Measurements from ENCODE around the gene PTPRK. TPM values are rescaled to one million over a fixed set of nuclear protein-coding genes. Genes with fewer than 3 reads are reported as not detected.
"Not testable (repeated sequence)": the region's sequence is repeated elsewhere in the genome, so short reads cannot be mapped to it uniquely, and the experiment has no call there.

Gene PTPRK
- total RNA-seq, 4 donors from 2014 or later = 88.0 to 187 (median 136) TPM

GRCh38 chr6:127990074-127990473 lies 530.3 kb downstream of the PTPRK start:
- no peak overlapping the region for H3K4me3 ChIP-seq
- no peak for DNase-seq
- no peaks in the 10 kb centered on the region for H3K27me3 ChIP-seq
- no peak for TF ChIP-seq CTCF (IDR thresholded peaks at IDR 0.05)
- no peak for TF ChIP-seq EP300 (IDR thresholded peaks at IDR 0.05; ENCODE audit: low read depth)
- TF ChIP-seq POLR2AphosphoS5 (IDR thresholded peaks at IDR 0.05) = no peak
- TF ChIP-seq POLR2A (IDR thresholded peaks at IDR 0.05) = no peak
- H3K4me1 ChIP-seq = no peaks in the 10 kb centered on the region
- WGBS, 2 donors (ENCODE audit: low coverage in 1 of 2) = 76 to 100% methylated on average over 1 of the region's 1 CpG
- in situ Hi-C loops (cut with MboI; ENCODE audit: low pct_ligation_motif_present in 1 of 4, low pct_unique_long_range_greater_than_20kb in 1 of 4, low sequenced_read_pairs in 3 of 4) = no loop called here
- peaks cover 0 to 12% (median 0%) of the 10 kb centered on the region in 4 donors for H3K36me3 ChIP-seq
- intact Hi-C loops (cut with DNase I; ENCODE audit: low total_unique reads) = no loop called here
- no peaks in the 10 kb centered on the region for H3K9me3 ChIP-seq
- no peak overlapping the region for H3K27ac ChIP-seq

GRCh38 chr6:127980996-127981395 lies 539.4 kb downstream of the PTPRK start:
- Histone ChIP-seq H3K4me1 (no peaks in the 10 kb centered on the region), H3K27me3 (no peaks in the 10 kb centered on the region), H3K27ac (no peak overlapping the region), H3K4me3 (no peak overlapping the region), H3K9me3 (no peaks in the 10 kb centered on the region), H3K36me3 (peaks cover 0 to 48% (median 20%) of the 10 kb centered on the region in 4 donors)
- WGBS, 2 donors (ENCODE audit: low coverage in 1 of 2) = 88 to 100% methylated on average over 2 to 5 of the region's 5 CpGs
- intact Hi-C loops (cut with DNase I; ENCODE audit: low total_unique reads) = no loop called here
- TF ChIP-seq POLR2A (IDR thresholded peaks at IDR 0.05) (no peak), POLR2AphosphoS5 (IDR thresholded peaks at IDR 0.05) (no peak), CTCF (IDR thresholded peaks at IDR 0.05) (no peak)
- no peak for DNase-seq
- in situ Hi-C loops (cut with MboI; ENCODE audit: low pct_ligation_motif_present in 1 of 4, low pct_unique_long_range_greater_than_20kb in 1 of 4, low sequenced_read_pairs in 3 of 4) = no loop called here

GRCh38 chr6:127978185-127978584 lies 542.2 kb downstream of the PTPRK start:
- in situ Hi-C loops (cut with MboI; ENCODE audit: low pct_ligation_motif_present in 1 of 4, low pct_unique_long_range_greater_than_20kb in 1 of 4, low sequenced_read_pairs in 3 of 4); H3K27me3 ChIP-seq; H3K4me3 ChIP-seq; intact Hi-C loops (cut with DNase I; ENCODE audit: low total_unique reads); H3K9me3 ChIP-seq; H3K4me1 ChIP-seq; DNase-seq; H3K27ac ChIP-seq: not testable (repeated sequence)
- WGBS, 2 donors (ENCODE audit: low coverage in 1 of 2) = 40 to 63% methylated on average over 2 of the region's 2 CpGs
- peaks cover 0 to 41% (median 18%) of the 10 kb centered on the region in 4 donors for H3K36me3 ChIP-seq

DNA sequence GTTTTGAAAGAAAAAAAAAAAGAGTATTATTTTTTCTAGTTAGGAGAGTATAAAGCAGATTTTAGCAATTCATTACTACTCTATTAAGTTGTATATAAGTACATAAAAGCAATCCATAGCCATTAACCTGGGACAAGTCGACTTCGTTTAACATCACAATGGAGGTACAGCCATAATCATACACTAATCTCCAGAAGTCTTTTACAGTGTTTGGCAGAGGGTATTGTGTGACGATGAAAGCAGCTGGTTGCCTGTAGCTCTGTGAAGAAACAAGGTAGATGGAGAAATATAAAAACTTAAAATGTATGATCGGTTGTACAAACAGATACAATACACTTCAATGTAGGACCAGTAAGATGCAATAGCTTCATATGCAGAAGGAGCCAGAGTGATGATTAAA lies 543.6 kb downstream of the PTPRK start:
- peaks cover 0 to 44% (median 14%) of the 10 kb centered on the region in 4 donors for H3K36me3 ChIP-seq
- in situ Hi-C loops (cut with MboI; ENCODE audit: low pct_ligation_motif_present in 1 of 4, low pct_unique_long_range_greater_than_20kb in 1 of 4, low sequenced_read_pairs in 3 of 4) = no loop called here

More for the DNA sequence above, 543.6 kb downstream of the PTPRK start:
- H3K9me3 ChIP-seq = no peaks in the 10 kb centered on the region
- H3K4me1 ChIP-seq = no peaks in the 10 kb centered on the region
- 88 to 99% methylated on average over 3 to 4 of the region's 4 CpGs for whole genome bisulfite sequencing, 2 donors (ENCODE audit: low coverage in 1 of 2)
- DNase-seq = no peak
- intact Hi-C loops (cut with DNase I; ENCODE audit: low total_unique reads) = no loop called here
- H3K27me3 ChIP-seq = no peaks in the 10 kb centered on the region
- no peak for TF ChIP-seq POLR2AphosphoS5 (IDR thresholded peaks at IDR 0.05)
- no peak for TF ChIP-seq POLR2A (IDR thresholded peaks at IDR 0.05)
- no peak for TF ChIP-seq EP300 (IDR thresholded peaks at IDR 0.05; ENCODE audit: low read depth)
- TF ChIP-seq CTCF (IDR thresholded peaks at IDR 0.05) = no peak
- H3K27ac ChIP-seq = no peak overlapping the region
- no peak overlapping the region for H3K4me3 ChIP-seq

Data from transverse colon (tissue), 4 donors.